CD4-positive, CD25-positive, alpha-beta regulatory T cell (primary cell): ENCODE data around the gene RNF180. TPM values are rescaled to one million over a fixed set of nuclear protein-coding genes. Genes with fewer than 3 reads are reported as not detected.

Experiments
- ATAC-seq, 2 donors: fragments of 150-1000 bp; cut with Tn5 transposase; one replicate each; pipeline ENCODE4 v1.10.0; 2021; ENCODE audit warnings: low read depth in 2 of 2, moderate number of reproducible peaks in 2 of 2, moderate library complexity in 1 of 2
- DNase-seq, 3 donors: peaks; one replicate each; pipeline versions ENCODE4 v3.0.0 to v3.0.0-alpha.2; 2012 to 2022; ENCODE audit warnings: mixed read lengths in 1 of 3
- H3K27ac ChIP-seq: one replicate; pipeline ENCODE4 v1.7.0; 2013; ENCODE audit warnings: mild to moderate bottlenecking, low read length; ENCODE audit not compliant: insufficient read depth, poor library complexity, severe bottlenecking
- H3K27me3 ChIP-seq: one replicate; pipeline ENCODE4 v1.7.0; 2013; ENCODE audit warnings: low read length; ENCODE audit not compliant: control insufficient read depth, insufficient read depth
- H3K36me3 ChIP-seq: one replicate; pipeline ENCODE4 v1.7.0; 2013; ENCODE audit warnings: mild to moderate bottlenecking, low read length, moderate library complexity; ENCODE audit not compliant: control insufficient read depth, insufficient read depth
- H3K4me1 ChIP-seq: 2 replicates; pipeline ENCODE4 v1.7.0; 2013; ENCODE audit warnings: mild to moderate bottlenecking, low read length; ENCODE audit not compliant: insufficient read depth, control insufficient read depth, poor library complexity, severe bottlenecking
- H3K4me3 ChIP-seq: one replicate; pipeline ENCODE4 v1.7.0; 2013; ENCODE audit warnings: low read depth, mild to moderate bottlenecking, low read length, moderate library complexity
- H3K9me3 ChIP-seq, 2 experiments: 1 replicate in 1 of 2; 2 replicates in 1 of 2; pipeline ENCODE4 v1.7.0; 2013; ENCODE audit warnings: low read length in 2 of 2, mild to moderate bottlenecking in 1 of 2, moderate library complexity in 1 of 2; ENCODE audit not compliant: control insufficient read depth in 2 of 2
- H3K27ac Mint-ChIP-seq, 3 donors: one replicate each; pipeline ENCODE4 v1.8.0; 2020 to 2022; ENCODE audit warnings: mild to moderate bottlenecking in 3 of 3, mixed read lengths in 3 of 3, moderate library complexity in 2 of 3
- H3K27me3 Mint-ChIP-seq: one replicate; pipeline ENCODE4 v1.8.0; 2022; ENCODE audit warnings: mild to moderate bottlenecking, mixed read lengths
- H3K36me3 Mint-ChIP-seq: one replicate; pipeline ENCODE4 v1.8.0; 2020; ENCODE audit warnings: mixed read lengths
- H3K4me1 Mint-ChIP-seq, 4 donors: one replicate each; pipeline ENCODE4 v1.8.0; 2020 to 2022; ENCODE audit warnings: mixed read lengths in 4 of 4, mild to moderate bottlenecking in 1 of 4
- H3K4me3 Mint-ChIP-seq, 4 donors: one replicate each; pipeline ENCODE4 v1.8.0; 2020 to 2022; ENCODE audit warnings: mild to moderate bottlenecking in 4 of 4, mixed read lengths in 4 of 4, moderate library complexity in 3 of 4
- H3K9me3 Mint-ChIP-seq, 7 donors: one replicate each; pipeline ENCODE4 v1.8.0; 2020 to 2022; ENCODE audit warnings: mixed read lengths in 7 of 7, mild to moderate bottlenecking in 3 of 7, moderate library complexity in 2 of 7
- polyA plus RNA-seq, 4 donors: library from polyadenylated mRNA; unstranded; fragments of 300-500 nt; fragmentation: Illumina TruSeq; gene quantifications; one replicate each; pipeline ENCODE4 v1.2.3, GENCODE V29; 2021
- total RNA-seq: library from RNA; stranded (reverse); gene quantifications from one replicate; pipeline ENCODE4 v1.2.3, GENCODE V29; 2022

The RNF180 gene
- total RNA-seq = not detected
- not detected for polyA plus RNA-seq

GRCh38 chr5:64165500-64166200 lies at the start of gene RNF180:
TSS of gene RNF180 (plus strand) at chr5:64165843. CDS start at chr5:64200808, 34,965 bp downstream.
- ATAC-seq = no peak

DNA sequence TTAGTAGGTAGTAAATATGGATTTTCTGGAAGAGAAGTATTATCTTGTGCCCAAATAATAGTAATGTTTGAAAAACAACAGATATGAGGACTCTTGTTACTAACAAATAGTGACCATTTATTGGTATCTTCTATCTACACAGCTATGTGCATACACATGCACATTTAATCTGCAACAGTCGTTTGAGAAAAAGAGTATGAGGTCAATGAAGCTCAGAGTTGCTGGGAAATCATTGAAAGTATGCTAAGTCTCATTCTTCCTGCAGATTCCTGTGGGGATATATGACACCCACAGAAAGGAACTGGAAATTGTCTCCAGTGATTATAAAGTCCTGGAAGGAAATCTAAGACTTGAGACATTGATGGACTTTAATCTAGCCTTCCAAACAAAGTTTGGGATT lies 40.1 kb upstream of the RNF180 start:
- H3K27me3 Mint-ChIP-seq = no peaks in the 10 kb centered on the region
- Histone ChIP-seq H3K4me1 (no peaks in the 10 kb centered on the region), H3K27ac (no peak overlapping the region), H3K27me3 (no peaks in the 10 kb centered on the region), H3K36me3 (no peaks in the 10 kb centered on the region), H3K4me3 (no peak overlapping the region), H3K9me3 (no peaks in the 10 kb centered on the region)
- H3K4me1 Mint-ChIP-seq = no peaks in the 10 kb centered on the region
- H3K4me3 Mint-ChIP-seq = no peak overlapping the region
- no peak for DNase-seq
- no peak for ATAC-seq
- H3K36me3 Mint-ChIP-seq = no peaks in the 10 kb centered on the region
- H3K9me3 Mint-ChIP-seq = peaks cover 0 to 9% (median 0%) of the 10 kb centered on the region in 7 donors
- no peak overlapping the region for H3K27ac Mint-ChIP-seq

More at GRCh38 chr5:64165500-64166200, at the start of gene RNF180:
- H3K36me3 Mint-ChIP-seq = no peaks in the 10 kb centered on the region
- H3K4me3 Mint-ChIP-seq = peak within 1 kb of the TSS in 1 of 4 donors; percentile 54
- H3K27me3 Mint-ChIP-seq = peaks cover 15% of the 10 kb centered on the region
- H3K27ac Mint-ChIP-seq = no peak within 1 kb of the TSS
- Histone ChIP-seq H3K27ac (no peak within 1 kb of the TSS), H3K9me3 (no peaks in the 10 kb centered on the region), H3K4me1 (no peaks in the 10 kb centered on the region), H3K36me3 (no peaks in the 10 kb centered on the region), H3K4me3 (no peak within 1 kb of the TSS), H3K27me3 (peaks cover 11% of the 10 kb centered on the region)
- peaks cover 0 to 6% (median under 1%) of the 10 kb centered on the region in 4 donors for H3K4me1 Mint-ChIP-seq
- peaks cover 0 to 4% (median 2%) of the 10 kb centered on the region in 7 donors for H3K9me3 Mint-ChIP-seq
- DNase-seq = no peak

DNA sequence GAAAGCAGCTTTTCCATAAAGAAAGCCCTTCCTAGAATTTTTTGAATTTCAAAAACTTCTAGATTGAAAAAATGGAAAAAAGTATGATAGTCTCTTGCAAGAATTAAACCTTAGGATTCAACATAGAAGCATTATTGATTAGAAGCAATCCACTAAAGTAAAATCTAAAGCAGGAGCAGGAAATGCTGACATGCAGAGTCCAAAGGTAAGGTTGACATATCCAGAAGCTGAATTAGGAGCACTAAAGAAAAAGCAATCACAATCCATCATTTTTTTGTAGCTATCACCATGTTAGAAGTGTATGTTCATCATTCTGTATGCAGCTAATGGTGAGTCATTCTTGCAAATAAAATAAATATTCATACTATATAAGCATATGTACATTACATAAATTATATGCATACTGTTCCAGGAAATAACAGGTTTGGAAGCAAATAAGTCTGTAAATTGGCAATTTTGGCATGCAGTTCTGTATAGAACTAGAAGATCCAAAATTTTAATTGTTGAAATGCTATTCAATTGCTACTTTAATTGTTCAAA lies 39.4 kb upstream of the RNF180 start:
- Histone ChIP-seq H3K9me3 (no peaks in the 10 kb centered on the region), H3K36me3 (no peaks in the 10 kb centered on the region), H3K4me3 (no peak overlapping the region), H3K27me3 (no peaks in the 10 kb centered on the region), H3K4me1 (no peaks in the 10 kb centered on the region), H3K27ac (no peak overlapping the region)
- ATAC-seq (no peak), DNase-seq (no peak)
- H3K9me3 Mint-ChIP-seq = peaks cover 0 to 9% (median 0%) of the 10 kb centered on the region in 7 donors
- no peaks in the 10 kb centered on the region for H3K27me3 Mint-ChIP-seq
- no peak overlapping the region for H3K4me3 Mint-ChIP-seq
- no peaks in the 10 kb centered on the region for H3K36me3 Mint-ChIP-seq
- H3K4me1 Mint-ChIP-seq = no peaks in the 10 kb centered on the region
- H3K27ac Mint-ChIP-seq = no peak overlapping the region

GRCh38 chr5:64140018-64140417 lies 25.6 kb upstream of the RNF180 start:
- H3K4me1 Mint-ChIP-seq = no peaks in the 10 kb centered on the region
- no peaks in the 10 kb centered on the region for H3K36me3 ChIP-seq
- H3K27me3 ChIP-seq = no peaks in the 10 kb centered on the region
- no peaks in the 10 kb centered on the region for H3K36me3 Mint-ChIP-seq
- ATAC-seq (no peak), DNase-seq (no peak)
- H3K4me3 ChIP-seq = no peak overlapping the region
- H3K27ac Mint-ChIP-seq = peak overlapping the region in 1 of 3 donors; percentile 17
- no peak overlapping the region for H3K27ac ChIP-seq
- H3K4me3 Mint-ChIP-seq = no peak overlapping the region
- H3K9me3 ChIP-seq = peaks cover 0 to 2% of the 10 kb centered on the region in 2 experiments
- H3K27me3 Mint-ChIP-seq = no peaks in the 10 kb centered on the region
- peaks cover 0 to 9% (median 2%) of the 10 kb centered on the region in 7 donors for H3K9me3 Mint-ChIP-seq
- H3K4me1 ChIP-seq = no peaks in the 10 kb centered on the region

DNA sequence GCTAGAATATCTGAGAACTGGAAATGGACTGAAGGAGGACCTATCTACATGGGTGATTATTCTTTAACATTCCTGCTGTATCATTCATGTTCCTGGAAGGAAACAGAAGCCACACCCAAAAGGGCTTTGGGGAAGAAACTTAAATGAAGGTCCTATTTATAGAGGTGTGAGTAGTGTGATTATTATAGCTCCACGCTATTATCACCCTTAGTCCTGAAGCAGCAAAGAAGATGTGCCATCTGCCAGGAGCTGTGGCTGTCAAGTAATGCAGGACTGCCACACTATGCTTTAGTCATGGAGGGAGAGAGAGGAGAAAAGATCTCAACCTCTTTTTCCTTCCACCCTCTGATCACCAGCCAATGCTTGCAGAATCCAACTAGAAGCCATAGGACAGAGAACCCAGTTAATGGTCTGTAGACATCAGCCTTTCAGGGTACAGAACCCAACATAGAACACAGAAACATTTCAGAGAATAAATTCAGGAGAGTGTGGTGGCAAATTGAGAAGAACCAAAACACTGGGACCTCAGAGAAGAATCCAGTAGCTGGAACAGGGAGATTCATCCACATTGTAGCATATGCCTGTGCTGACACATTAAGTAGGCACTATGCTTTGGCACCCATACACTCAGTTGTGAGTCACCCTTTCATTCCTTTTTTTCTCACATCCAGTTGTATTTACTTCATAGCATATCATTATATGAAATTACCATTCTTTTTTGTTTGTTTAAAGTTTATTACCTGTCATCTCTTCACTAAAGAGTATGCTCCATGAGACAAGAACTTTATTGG lies 21.0 kb upstream of the RNF180 start:
- H3K36me3 Mint-ChIP-seq = no peaks in the 10 kb centered on the region
- Histone ChIP-seq H3K4me1 (no peaks in the 10 kb centered on the region), H3K27ac (no peak overlapping the region), H3K9me3 (no peaks in the 10 kb centered on the region), H3K4me3 (no peak overlapping the region), H3K27me3 (no peaks in the 10 kb centered on the region), H3K36me3 (no peaks in the 10 kb centered on the region)
- no peak for ATAC-seq
- peaks cover 0 to 8% (median 0%) of the 10 kb centered on the region in 7 donors for H3K9me3 Mint-ChIP-seq
- H3K4me3 Mint-ChIP-seq = no peak overlapping the region
- H3K27ac Mint-ChIP-seq = no peak overlapping the region
- no peak for DNase-seq
- no peaks in the 10 kb centered on the region for H3K27me3 Mint-ChIP-seq
- H3K4me1 Mint-ChIP-seq = no peaks in the 10 kb centered on the region

GRCh38 chr5:64145216-64145895 lies 20.3 kb upstream of the RNF180 start:
- Mint-ChIP-seq H3K27ac (no peak overlapping the region), H3K36me3 (no peaks in the 10 kb centered on the region), H3K4me3 (no peak overlapping the region), H3K9me3 (peaks cover 0 to 4% (median 0%) of the 10 kb centered on the region in 7 donors), H3K27me3 (no peaks in the 10 kb centered on the region), H3K4me1 (no peaks in the 10 kb centered on the region)
- Histone ChIP-seq H3K4me3 (no peak overlapping the region), H3K27ac (no peak overlapping the region), H3K9me3 (no peaks in the 10 kb centered on the region), H3K36me3 (no peaks in the 10 kb centered on the region), H3K4me1 (no peaks in the 10 kb centered on the region), H3K27me3 (no peaks in the 10 kb centered on the region)
- DNase-seq = no peak
- ATAC-seq = no peak

GRCh38 chr5:64147379-64147778 lies 18.3 kb upstream of the RNF180 start:
- H3K27ac ChIP-seq = no peak overlapping the region
- H3K4me3 ChIP-seq = no peak overlapping the region
- no peaks in the 10 kb centered on the region for H3K27me3 ChIP-seq
- Mint-ChIP-seq H3K9me3 (peaks cover 0 to 4% (median 0%) of the 10 kb centered on the region in 7 donors), H3K36me3 (no peaks in the 10 kb centered on the region), H3K27me3 (no peaks in the 10 kb centered on the region), H3K4me3 (no peak overlapping the region), H3K4me1 (no peaks in the 10 kb centered on the region), H3K27ac (no peak overlapping the region)
- H3K4me1 ChIP-seq = no peaks in the 10 kb centered on the region
- DNase-seq (no peak), ATAC-seq (no peak)
- H3K9me3 ChIP-seq = no peaks in the 10 kb centered on the region
- no peaks in the 10 kb centered on the region for H3K36me3 ChIP-seq
